CD14-positive monocyte (primary cell): Measurements from ENCODE around the gene CYP4F11. TPM values are rescaled to one million over a fixed set of nuclear protein-coding genes. Genes with fewer than 3 reads are reported as not detected.

ENCODE experiments used
- DNase-seq, 3 donors: peaks; one replicate each; pipeline ENCODE4 v3.0.0-alpha.2; 2011 to 2022
- H2AFZ ChIP-seq: 2 replicates; pipeline ENCODE4 v1.6.0; 2012; ENCODE audit warnings: mild to moderate bottlenecking, low read depth, low read length, inconsistent platforms; ENCODE audit not compliant: insufficient read depth, poor library complexity, severe bottlenecking
- H3K27ac ChIP-seq, 2 donors: 1 replicate in 1 of 2; 2 replicates in 1 of 2; pipeline ENCODE4 v1.5.1; 2012 to 2013; ENCODE audit warnings: low read length in 2 of 2, control low read depth in 1 of 2, inconsistent platforms in 1 of 2, low read depth in 1 of 2, mild to moderate bottlenecking in 1 of 2
- H3K27me3 ChIP-seq, 2 donors: one replicate each; pipeline versions ENCODE4 v1.6.0 to v1.6.1; 2011 to 2013; ENCODE audit warnings: low read length in 2 of 2; ENCODE audit not compliant: control insufficient read depth in 2 of 2, insufficient read depth in 2 of 2
- H3K36me3 ChIP-seq, 2 donors: replicated peaks in 1 of 2; 1 replicate in 1 of 2; 2 replicates in 1 of 2; pipeline versions ENCODE4 v1.5.1 to v1.6.1; 2012 to 2013; ENCODE audit warnings: low read length in 2 of 2, control low read depth in 1 of 2, inconsistent platforms in 1 of 2, mild to moderate bottlenecking in 1 of 2; ENCODE audit not compliant: insufficient read depth in 2 of 2, control insufficient read depth in 1 of 2
- H3K4me1 ChIP-seq, 2 donors: 1 replicate in 1 of 2; 2 replicates in 1 of 2; pipeline versions ENCODE4 v1.5.1 to v1.6.1; 2012 to 2013; ENCODE audit warnings: low read length in 2 of 2, control low read depth in 1 of 2, inconsistent platforms in 1 of 2, mild to moderate bottlenecking in 1 of 2, moderate library complexity in 1 of 2; ENCODE audit not compliant: insufficient read depth in 2 of 2, control insufficient read depth in 1 of 2
- H3K4me2 ChIP-seq: replicated peaks from 2 replicates; pipeline ENCODE3; 2012; ENCODE audit warnings: low read length, moderate library complexity, mild to moderate bottlenecking; ENCODE audit not compliant: poor library complexity, severe bottlenecking; ENCODE audit errors: extremely low read depth
- H3K4me3 ChIP-seq, 3 experiments: fragments of 200-600 bp in 1 of 3; sonication (generic) in 1 of 3; replicated peaks in 1 of 3; 1 replicate in 2 of 3; 2 replicates in 1 of 3; pipeline ENCODE4 v1.5.1; 2011 to 2013; ENCODE audit warnings: low read length in 3 of 3, mild to moderate bottlenecking in 3 of 3, control low read depth in 2 of 3, low read depth in 2 of 3, inconsistent platforms in 1 of 3, moderate library complexity in 1 of 3
- H3K79me2 ChIP-seq: 2 replicates; pipeline ENCODE4 v1.6.0; 2012; ENCODE audit warnings: mild to moderate bottlenecking, control low read depth, inconsistent platforms, low read length, moderate library complexity; ENCODE audit not compliant: insufficient read depth
- H3K9ac ChIP-seq: 2 replicates; pipeline ENCODE4 v1.6.0; 2017; ENCODE audit warnings: low read length, mild to moderate bottlenecking; ENCODE audit not compliant: insufficient read depth, poor library complexity, severe bottlenecking
- H3K9me3 ChIP-seq, 2 donors: replicated peaks in 1 of 2; 1 replicate in 1 of 2; 2 replicates in 1 of 2; pipeline versions ENCODE4 v1.5.1 to v1.6.1; 2012 to 2013; ENCODE audit warnings: low read length in 2 of 2, control low read depth in 1 of 2; ENCODE audit not compliant: control insufficient read depth in 1 of 2, insufficient read depth in 1 of 2
- H4K20me1 ChIP-seq: 2 replicates; pipeline ENCODE4 v1.6.0; 2012; ENCODE audit warnings: mild to moderate bottlenecking, low read length, control low read depth, moderate library complexity; ENCODE audit not compliant: insufficient read depth
- H3K27ac Mint-ChIP-seq, 7 donors: one replicate each; pipeline ENCODE4 v1.8.0; 2020; ENCODE audit warnings: mild to moderate bottlenecking in 7 of 7, mixed read lengths in 7 of 7, moderate library complexity in 6 of 7, inconsistent platforms in 2 of 7
- H3K27me3 Mint-ChIP-seq, 3 donors: one replicate each; pipeline ENCODE4 v1.8.0; 2021 to 2022; ENCODE audit warnings: low read depth in 3 of 3, mild to moderate bottlenecking in 3 of 3, mixed read lengths in 3 of 3, moderate library complexity in 3 of 3, inconsistent platforms in 1 of 3
- H3K36me3 Mint-ChIP-seq, 2 donors: one replicate each; pipeline ENCODE4 v1.8.0; 2020; ENCODE audit warnings: mixed read lengths in 2 of 2, inconsistent platforms in 1 of 2, mild to moderate bottlenecking in 1 of 2
- H3K4me1 Mint-ChIP-seq: one replicate; pipeline ENCODE4 v1.8.0; 2020; ENCODE audit warnings: mild to moderate bottlenecking, mixed read lengths
- H3K4me3 Mint-ChIP-seq, 2 donors: one replicate each; pipeline ENCODE4 v1.8.0; 2020; ENCODE audit warnings: mild to moderate bottlenecking in 2 of 2, mixed read lengths in 2 of 2, moderate library complexity in 1 of 2
- H3K9me3 Mint-ChIP-seq, 7 donors: one replicate each; pipeline ENCODE4 v1.8.0; 2020 to 2022; ENCODE audit warnings: mixed read lengths in 7 of 7, mild to moderate bottlenecking in 6 of 7, moderate library complexity in 6 of 7, inconsistent platforms in 2 of 7
- CTCF ChIP-seq: fragments of 200-600 bp; IDR thresholded peaks from one replicate; pipeline ENCODE4 v1.8.0; 2022; ENCODE audit warnings: antibody characterized with exemption, mild to moderate bottlenecking
- WGBS: methylation state at CpG from one replicate; pipeline ENCODE4 v1.1.5; 2013; ENCODE audit warnings: missing lambda C conversion rate; ENCODE audit not compliant: insufficient coverage; 5-methylcytosine and 5-hydroxymethylcytosine counted together
- intact Hi-C, 2 donors: fragments of 100-400 bp; cut with micrococcal nuclease; formaldehyde crosslinking; loops; one replicate each; pipeline versions ENCODE4 v1.15.0 to v1.15.1; 2023
- polyA plus RNA-seq, 3 donors: library from polyadenylated mRNA; depleted of rRNA in 1 of 3; unstranded in 2 of 3; stranded (reverse) in 1 of 3; fragments of 300-500 nt in 2 of 3; fragments of >200 nt in 1 of 3; fragmentation: Illumina TruSeq in 2 of 3; gene quantifications; 1 replicate in 2 of 3; 2 replicates in 1 of 3; pipeline ENCODE4 v1.2.3, GENCODE V29; 2012 to 2021

The CYP4F11 gene
- polyA plus RNA-seq, 3 donors = not detected

- H3K9me3 Mint-ChIP-seq = peaks cover 0 to 3% (median 0%) of the 10 kb centered on the region in 7 donors
- H3K4me3 Mint-ChIP-seq = no peak overlapping the region
- no peaks in the 10 kb centered on the region for H3K36me3 ChIP-seq
- no peaks in the 10 kb centered on the region for H4K20me1 ChIP-seq
- DNase-seq = no peak
- H3K9ac ChIP-seq = no peak overlapping the region
- no peak overlapping the region for H3K4me2 ChIP-seq
- no peaks in the 10 kb centered on the region for H3K79me2 ChIP-seq
- no peak overlapping the region for H3K27ac ChIP-seq
- no peak for TF ChIP-seq CTCF
- H3K9me3 ChIP-seq = no peaks in the 10 kb centered on the region
- 83% methylated on average over 1 of the region's 2 CpGs for WGBS
- H3K27me3 Mint-ChIP-seq = peaks cover 0 to 2% (median under 1%) of the 10 kb centered on the region in 3 donors
- peaks cover 0 to under 1% of the 10 kb centered on the region in 2 donors for H3K4me1 ChIP-seq
- H2AFZ ChIP-seq = no peak overlapping the region
- H3K27ac Mint-ChIP-seq = no peak overlapping the region
- H3K27me3 ChIP-seq = no peaks in the 10 kb centered on the region
- H3K36me3 Mint-ChIP-seq = no peaks in the 10 kb centered on the region
- H3K4me3 ChIP-seq = no peak overlapping the region
- intact Hi-C loops = no loop called here
- H3K4me1 Mint-ChIP-seq = peaks cover under 1% of the 10 kb centered on the region
These were observed 40.0 kb downstream of the CYP4F11 start for GRCh38 chr19:15894359-15894758.

- no peaks in the 10 kb centered on the region for H3K9me3 ChIP-seq
- no peak overlapping the region for H2AFZ ChIP-seq
- H3K4me1 ChIP-seq = no peaks in the 10 kb centered on the region
- intact Hi-C loops = no loop called here
- no peak overlapping the region for H3K4me3 ChIP-seq
- Mint-ChIP-seq H3K4me1 (no peaks in the 10 kb centered on the region), H3K27me3 (no peaks in the 10 kb centered on the region), H3K36me3 (no peaks in the 10 kb centered on the region), H3K27ac (no peak overlapping the region), H3K4me3 (no peak overlapping the region), H3K9me3 (peaks cover 0 to 3% (median 0%) of the 10 kb centered on the region in 7 donors)
- DNase-seq = no peak
- WGBS = 91% methylated on average over 4 of the region's 7 CpGs
- no peak for TF ChIP-seq CTCF
- H3K4me2 ChIP-seq = no peak overlapping the region
- H3K36me3 ChIP-seq = no peaks in the 10 kb centered on the region
- H4K20me1 ChIP-seq = no peaks in the 10 kb centered on the region
- no peaks in the 10 kb centered on the region for H3K79me2 ChIP-seq
- H3K27me3 ChIP-seq = no peaks in the 10 kb centered on the region
- H3K9ac ChIP-seq = no peak overlapping the region
- no peak overlapping the region for H3K27ac ChIP-seq
These were observed 40.9 kb downstream of the CYP4F11 start for GRCh38 chr19:15893477-15893876.
